ENCODE results near the gene CAST.

The CAST gene

DNA sequence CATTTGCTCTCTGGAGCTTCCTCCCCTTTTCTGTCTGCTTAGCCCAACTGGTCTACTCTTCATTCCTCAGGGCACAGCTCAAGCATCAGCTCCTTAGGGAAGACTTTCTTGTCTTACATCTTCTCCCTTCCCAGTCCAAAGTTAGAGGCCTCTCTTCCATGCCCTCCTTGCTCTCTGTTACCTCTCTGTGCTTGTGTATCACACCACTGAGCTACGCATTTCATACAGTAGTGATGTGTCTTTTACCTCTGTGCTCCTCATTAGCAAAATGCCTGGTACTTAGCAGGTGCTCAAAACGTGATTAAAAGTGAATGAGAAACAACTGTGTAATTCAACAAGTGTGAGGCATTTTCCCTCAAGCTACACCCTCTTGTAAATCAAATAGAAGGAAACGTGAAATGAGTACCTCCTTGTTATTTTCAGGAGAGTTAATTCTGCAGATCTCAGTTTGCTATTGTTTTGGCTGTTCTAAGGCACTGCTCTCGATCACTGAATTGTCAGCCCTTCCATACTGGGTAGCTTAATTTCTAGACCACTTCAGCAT lies 106.6 kb downstream of the CAST start:
- no peak overlapping the region for H3K4me3 ChIP-seq (ENCODE audit: low read length)
- no peak for TF ChIP-seq ZNF274 (IDR thresholded peaks at IDR 0.05; ENCODE audit: low read depth, low read length)

- no peak for TF ChIP-seq ZNF274 (IDR thresholded peaks at IDR 0.05; ENCODE audit: low read depth, low read length)
- H3K4me3 ChIP-seq (ENCODE audit: low read length) = no peak overlapping the region
Measured at GRCh38 chr5:96771395-96771794, 109.2 kb downstream of the CAST start.

DNA sequence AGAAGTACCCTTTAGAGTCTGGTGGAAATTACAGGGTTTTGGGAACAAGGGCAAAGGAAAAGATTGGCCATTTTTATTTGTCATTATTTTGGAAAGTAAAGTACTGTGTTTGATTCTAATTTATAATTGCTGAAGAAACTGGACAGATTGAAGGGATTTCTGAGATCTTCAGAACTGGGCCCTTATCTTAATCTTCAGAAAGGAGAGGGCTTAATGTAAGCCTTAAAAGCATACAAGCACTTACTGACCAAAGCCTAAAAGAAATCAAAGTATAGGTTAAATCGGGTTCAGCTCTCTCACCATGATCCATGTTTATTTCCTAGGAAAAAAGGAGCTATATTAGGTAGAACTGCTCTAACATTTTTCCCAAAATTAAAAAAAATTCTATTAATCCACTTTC lies 109.9 kb downstream of the CAST start:
- no peak overlapping the region for H3K4me3 ChIP-seq (ENCODE audit: low read length)
- TF ChIP-seq ZNF274 (IDR thresholded peaks at IDR 0.05; ENCODE audit: low read depth, low read length) = no peak

GRCh38 chr5:96772542-96772941 lies 110.4 kb downstream of the CAST start:
- no peak for TF ChIP-seq ZNF274 (IDR thresholded peaks at IDR 0.05; ENCODE audit: low read depth, low read length)
- H3K4me3 ChIP-seq (ENCODE audit: low read length) = no peak overlapping the region

DNA sequence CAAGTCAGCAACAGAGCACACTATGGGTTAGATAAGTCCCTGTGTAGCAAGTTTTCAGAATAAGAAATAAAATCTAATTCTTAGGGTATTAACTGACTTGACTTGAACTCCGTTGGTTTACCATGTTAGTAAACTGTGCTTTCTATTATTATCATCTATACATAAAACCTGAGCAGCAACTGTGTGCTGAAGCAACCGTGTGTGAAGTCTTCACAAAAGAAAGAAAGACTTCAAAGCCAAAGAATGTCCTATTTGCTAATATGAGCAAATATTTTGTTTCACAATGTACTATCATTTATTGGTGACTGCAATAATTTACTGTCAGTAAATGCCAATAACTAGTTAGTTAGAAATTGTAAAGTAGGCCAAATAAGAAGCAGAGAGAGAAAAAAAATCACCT lies 112.9 kb downstream of the CAST start:
- no peak overlapping the region for H3K4me3 ChIP-seq (ENCODE audit: low read length)
- TF ChIP-seq ZNF274 (IDR thresholded peaks at IDR 0.05; ENCODE audit: low read depth, low read length) = no peak

GRCh38 chr5:96775689-96776088 lies 113.5 kb downstream of the CAST start:
- no peak overlapping the region for H3K4me3 ChIP-seq (ENCODE audit: low read length)
- TF ChIP-seq ZNF274 (IDR thresholded peaks at IDR 0.05; ENCODE audit: low read depth, low read length) = no peak

GRCh38 chr5:96776621-96777020 lies 114.4 kb downstream of the CAST start:
- H3K4me3 ChIP-seq (ENCODE audit: low read length) = no peak overlapping the region
- TF ChIP-seq ZNF274 (IDR thresholded peaks at IDR 0.05; ENCODE audit: low read depth, low read length) = no peak

GRCh38 chr5:96778409-96778808 lies 116.2 kb downstream of the CAST start:
- H3K4me3 ChIP-seq (ENCODE audit: low read length) = no peak overlapping the region
- no peak for TF ChIP-seq ZNF274 (IDR thresholded peaks at IDR 0.05; ENCODE audit: low read depth, low read length)

GRCh38 chr5:96780626-96781025 lies 118.5 kb downstream of the CAST start:
- no peak overlapping the region for H3K4me3 ChIP-seq (ENCODE audit: low read length)
- no peak for TF ChIP-seq ZNF274 (IDR thresholded peaks at IDR 0.05; ENCODE audit: low read depth, low read length)

DNA sequence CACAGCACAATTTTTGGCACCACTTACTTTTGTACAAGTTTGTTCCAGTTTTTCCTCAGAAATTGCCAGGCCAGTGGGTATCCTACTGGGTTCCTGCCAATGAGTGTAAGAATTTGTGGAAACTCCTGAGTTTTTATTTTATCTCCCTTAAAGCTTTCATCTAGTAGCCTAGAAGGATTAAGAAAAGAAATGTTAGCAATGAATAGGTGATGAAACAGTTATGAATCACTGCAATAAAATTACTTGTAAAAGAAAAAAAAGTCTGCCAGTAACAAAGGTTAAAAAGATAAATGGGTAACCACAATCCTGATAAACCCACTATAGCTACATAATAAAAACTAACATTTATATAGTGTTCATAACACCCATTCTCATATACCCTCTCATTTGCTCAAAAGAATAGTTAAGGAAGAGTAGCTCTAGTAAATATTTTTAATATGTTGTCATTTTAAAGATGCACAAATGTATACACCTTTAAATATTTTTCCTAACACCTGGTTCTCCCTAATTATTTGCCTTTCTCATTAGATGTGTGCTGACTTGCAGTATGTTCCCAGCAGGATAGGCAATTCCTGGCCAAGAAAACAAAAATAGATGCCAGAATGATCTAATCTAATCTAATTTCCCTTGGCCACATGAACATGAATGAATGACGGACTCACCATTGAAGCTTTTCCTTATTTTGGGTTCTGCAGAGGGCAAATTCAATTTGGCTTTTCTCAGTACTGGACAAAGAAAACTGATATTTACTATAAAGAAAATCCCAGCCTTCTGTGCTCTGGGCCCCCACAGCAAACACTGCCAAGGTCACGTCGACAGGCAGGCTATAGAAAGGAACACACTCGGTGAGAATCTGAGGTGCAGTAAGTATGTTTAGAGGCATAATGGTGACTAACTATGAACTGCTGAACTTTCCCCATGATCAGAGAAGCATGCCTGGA lies 119.1 kb downstream of the CAST start:
- no peak for TF ChIP-seq ZNF274 (IDR thresholded peaks at IDR 0.05; ENCODE audit: low read depth, low read length)
- no peak overlapping the region for H3K4me3 ChIP-seq (ENCODE audit: low read length)

DNA sequence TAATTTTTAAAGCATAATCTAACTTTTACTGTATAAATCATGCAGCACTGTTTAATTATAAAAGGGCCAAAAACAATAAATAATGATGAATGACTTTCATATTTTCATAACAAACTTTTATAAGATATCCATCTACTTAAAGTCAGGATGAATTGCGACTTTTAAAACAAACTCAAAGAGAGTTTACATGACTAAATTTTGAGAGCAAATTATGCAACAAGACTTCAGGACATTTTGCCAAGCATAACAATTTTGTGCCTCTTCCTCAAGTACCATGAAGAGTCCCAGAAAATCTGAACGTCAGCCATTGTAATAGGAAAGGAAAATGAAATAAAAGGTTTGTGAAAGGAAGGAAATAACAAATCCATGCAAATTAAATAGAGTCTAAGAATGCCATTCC lies 121.2 kb downstream of the CAST start:
- TF ChIP-seq ZNF274 (IDR thresholded peaks at IDR 0.05; ENCODE audit: low read depth, low read length) = no peak
- no peak overlapping the region for H3K4me3 ChIP-seq (ENCODE audit: low read length)

GRCh38 chr5:96785326-96786109 lies 123.3 kb downstream of the CAST start:
- no peak for TF ChIP-seq ZNF274 (IDR thresholded peaks at IDR 0.05; ENCODE audit: low read depth, low read length)
- no peak overlapping the region for H3K4me3 ChIP-seq (ENCODE audit: low read length)

DNA sequence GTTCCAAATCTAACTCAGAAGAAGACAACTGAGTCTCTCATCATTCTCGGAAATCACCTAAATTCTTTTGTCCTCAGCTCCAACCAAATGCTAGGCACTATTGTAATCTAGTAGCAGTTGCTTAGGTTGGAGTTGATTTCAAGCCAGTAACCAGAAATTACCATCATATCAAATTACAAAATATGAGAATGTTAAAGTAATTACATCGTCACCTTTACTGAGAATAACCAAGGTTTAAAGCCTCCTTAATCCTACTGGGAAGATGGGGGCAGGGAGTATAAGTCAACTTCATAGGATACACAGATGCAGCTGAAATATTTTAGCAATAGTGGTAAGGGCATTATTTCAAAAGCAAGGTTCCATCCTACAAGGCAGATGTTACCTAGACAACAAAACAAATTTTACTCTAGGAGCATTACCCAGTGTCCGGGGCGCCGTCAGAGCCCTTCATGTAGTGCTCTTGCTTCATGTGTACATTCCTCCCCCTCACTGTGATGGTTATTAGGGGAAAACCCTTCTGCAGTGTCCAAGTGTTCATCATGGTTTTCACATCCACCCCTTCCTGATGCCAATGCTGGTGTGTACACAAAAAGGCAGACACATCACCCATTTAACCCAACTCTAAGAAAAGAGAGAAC lies 126.1 kb downstream of the CAST start:
- TF ChIP-seq ZNF274 (IDR thresholded peaks at IDR 0.05; ENCODE audit: low read depth, low read length) = no peak
- H3K4me3 ChIP-seq (ENCODE audit: low read length) = no peak overlapping the region

DNA sequence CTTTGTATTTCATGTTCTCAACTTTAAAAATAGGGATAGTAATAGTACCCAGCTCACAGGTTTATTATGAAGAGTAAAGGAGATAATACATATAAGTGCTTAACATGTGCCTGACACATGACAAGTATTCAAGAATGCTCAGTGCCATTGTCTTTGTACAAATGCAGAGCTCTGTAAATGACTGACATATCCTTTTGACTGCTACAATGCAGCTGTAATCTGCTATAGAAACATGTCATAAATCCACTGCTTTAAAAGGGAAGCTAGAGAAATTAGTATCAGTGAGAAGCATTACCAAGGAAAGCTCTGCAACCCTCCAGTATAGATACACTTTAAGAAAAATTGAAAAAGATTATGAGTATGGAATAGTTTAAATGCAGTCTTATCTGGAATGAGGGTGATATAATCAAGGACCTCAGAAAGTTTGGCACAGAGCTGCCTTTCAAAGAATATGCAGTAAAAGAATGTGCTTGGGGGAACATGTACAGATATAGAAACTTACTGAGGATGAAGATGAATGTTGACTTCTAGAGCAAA lies 127.7 kb downstream of the CAST start:
- H3K4me3 ChIP-seq (ENCODE audit: low read length) = no peak overlapping the region
- no peak for TF ChIP-seq ZNF274 (IDR thresholded peaks at IDR 0.05; ENCODE audit: low read depth, low read length)

All from GM08714 (cell line).